K562 (cell line): Measurements from ENCODE around the gene EPHB4. TPM values are rescaled to one million over a fixed set of nuclear protein-coding genes. Genes with fewer than 3 reads are reported as not detected.
A peak's percentile ranks its signal among the peaks of the same experiment; 100 is the strongest.

Experiments used
- CBX1 ChIP-seq: sonication (generic); IDR thresholded peaks from 2 replicates; pipeline ENCODE4 v1.6.1; 2016; ENCODE audit warnings: antibody characterized with exemption, low read depth, mild to moderate bottlenecking
- FOXM1 ChIP-seq, 2 experiments: fragments of 450-650 bp in 1 of 2; sonication (generic) in 1 of 2; formaldehyde crosslinking in 1 of 2; IDR thresholded peaks; 2 replicates each; pipeline versions ENCODE4 v1.6.1 to v1.9.0; 2017 to 2022; ENCODE audit warnings: low read depth in 2 of 2, mild to moderate bottlenecking in 2 of 2, missing genetic modification reagents in 1 of 2, moderate library complexity in 1 of 2
- HMGXB4 ChIP-seq: sonication (generic); formaldehyde crosslinking; IDR thresholded peaks from 2 replicates; pipeline ENCODE4 v1.8.1; 2023; ENCODE audit warnings: mild to moderate bottlenecking, missing genetic modification reagents
- NCOR1 ChIP-seq: fragments of 450-650 bp; IDR thresholded peaks from 2 replicates; pipeline ENCODE4 v1.6.1; 2016; ENCODE audit warnings: mild to moderate bottlenecking, moderate library complexity
- PATZ1 ChIP-seq: fragments of 250-450 bp; sonication (Bioruptor Pico); IDR thresholded peaks from 2 replicates; pipeline ENCODE4 v1.5.0; 2020; ENCODE audit warnings: mild to moderate bottlenecking, borderline replicate concordance
- RAD21 ChIP-seq, 2 experiments: fragments of 250-450 bp in 1 of 2; fragments of 450-650 bp in 1 of 2; sonication (Bioruptor Pico) in 1 of 2; formaldehyde crosslinking in 1 of 2; IDR thresholded peaks in 1 of 2; conservative IDR thresholded peaks in 1 of 2; 2 replicates each; pipeline versions ENCODE4 v1.4.0 to v1.8.0; 2020 to 2022; ENCODE audit warnings: mild to moderate bottlenecking in 2 of 2, moderate library complexity in 1 of 2
- RB1 ChIP-seq: fragments of 450-650 bp; IDR thresholded peaks from 2 replicates; pipeline ENCODE4 v1.6.1; 2017; ENCODE audit warnings: low read depth, mild to moderate bottlenecking
- RNF219 ChIP-seq: fragments of 250-450 bp; sonication (Bioruptor Pico); IDR thresholded peaks from 2 replicates; pipeline ENCODE4 v1.5.0; 2022; ENCODE audit warnings: mild to moderate bottlenecking
- SREBF2 ChIP-seq: sonication (generic); formaldehyde crosslinking; IDR thresholded peaks from 2 replicates; pipeline ENCODE4 v1.4.0; 2020; ENCODE audit warnings: mild to moderate bottlenecking, missing genetic modification reagents
- TCF3 ChIP-seq: sonication (generic); formaldehyde crosslinking; IDR thresholded peaks from 2 replicates; pipeline ENCODE4 v1.4.0; 2020; ENCODE audit warnings: mild to moderate bottlenecking, missing genetic modification reagents
- THRAP3 ChIP-seq: fragments of 450-650 bp; IDR thresholded peaks from 2 replicates; pipeline ENCODE4 v1.6.1; 2016; ENCODE audit warnings: mild to moderate bottlenecking, inconsistent platforms, borderline replicate concordance
- ZKSCAN1 ChIP-seq: fragments of 150-350 bp; IDR thresholded peaks from 2 replicates; pipeline ENCODE4 v1.6.1; 2016; ENCODE audit warnings: low read depth, low read length
- ZNF717 ChIP-seq: fragments of 250-450 bp; sonication (Bioruptor Pico); IDR thresholded peaks from 2 replicates; pipeline ENCODE4 v1.5.0; 2021
- polyA plus RNA-seq, 8 experiments: library from polyadenylated mRNA; depleted of rRNA in 4 of 8; stranded (reverse) in 5 of 8; unstranded in 3 of 8; fragments of >200 nt; fragmentation: Nextera tagmentation in 2 of 8; fragmentation: Illumina TruSeq in 1 of 8; extraction: Ambion mirVana in 2 of 8; extraction: Trizol in 1 of 8; gene quantifications; 2 replicates each; pipeline versions ENCODE4 v1.2.1 to v1.2.3, GENCODE V29; 2011 to 2014; ENCODE audit warnings: inconsistent platforms in 1 of 8, missing spikeins in 1 of 8
- total RNA-seq, 7 experiments: library from RNA; depleted of rRNA in 6 of 7; stranded (reverse); fragments of >200 nt in 6 of 7; fragmentation: Illumina TruSeq in 2 of 7; extraction: Trizol in 2 of 7; gene quantifications; 2 replicates each; pipeline versions ENCODE4 v1.2.1 to v1.2.3, GENCODE V29; 2011 to 2021; ENCODE audit warnings: low replicate concordance in 1 of 7
- TF ChIP-seq, protein P1 (sequence below), 3 experiments: fragments of 200-800 bp in 1 of 3; sonication (Bioruptor generic) in 1 of 3; sonication (generic) in 1 of 3; formaldehyde crosslinking in 1 of 3; IDR thresholded peaks; 2 replicates each; pipeline versions ENCODE4 v1.6.1 to v1.8.0; 2016 to 2022; ENCODE audit warnings: mild to moderate bottlenecking in 2 of 3, missing compliant biosample characterization in 2 of 3, missing genetic modification characterization in 2 of 3, missing genetic modification reagents in 1 of 3
- TF ChIP-seq, protein P2 (sequence below): sonication (generic); formaldehyde crosslinking; IDR thresholded peaks from 2 replicates; pipeline ENCODE4 v1.8.0; 2022; ENCODE audit warnings: missing genetic modification reagents, mild to moderate bottlenecking, moderate library complexity, borderline replicate concordance
- TF ChIP-seq, protein P3 (sequence below): fragments of 250-450 bp; sonication (Bioruptor Pico); IDR thresholded peaks from 2 replicates; pipeline ENCODE4 v1.5.0; 2021

The EPHB4 gene
- total and polyA plus RNA-seq, 9 of the 15 experiments (the other 6 are each of a cell fraction or from before 2014, with no cell fraction given), result 1.2 to 82.1 (median 37.9) TPM

GRCh38 chr7:100837099-100837836 is 9.9 kb upstream of the EPHB4 start (continued):
- no peak for TF ChIP-seq PATZ1 (CRISPR knock-in tag)
- peak; percentile 52; the same call in 1 of the 2 replicates for TF ChIP-seq FOXM1 (IDR thresholded peaks at IDR 0.05; ENCODE audit: low read depth)
- 0 out of 2 replicates have a peak, but pooled peaks have one; percentile 45 for TF ChIP-seq FOXM1 (CRISPR knock-in tag; IDR thresholded peaks at IDR 0.05; ENCODE audit: low read depth)
- peak; percentile 49 for TF ChIP-seq NCOR1
- no peak for TF ChIP-seq RNF219 (CRISPR knock-in tag)
- peak; percentile 21; the same call in 1 of the 2 replicates for TF ChIP-seq TCF3 (CRISPR knock-in tag)
- TF ChIP-seq, protein P1, sequence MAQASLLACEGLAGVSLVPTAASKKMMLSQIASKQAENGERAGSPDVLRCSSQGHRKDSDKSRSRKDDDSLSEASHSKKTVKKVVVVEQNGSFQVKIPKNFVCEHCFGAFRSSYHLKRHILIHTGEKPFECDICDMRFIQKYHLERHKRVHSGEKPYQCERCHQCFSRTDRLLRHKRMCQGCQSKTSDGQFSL (CRISPR knock-in tag; IDR thresholded peaks at IDR 0.05), result 0 out of 2 replicates have a peak, but pooled peaks have one; percentile 47
- TF ChIP-seq, protein P1 (tag; IDR thresholded peaks at IDR 0.05), result no peak
- TF ChIP-seq THRAP3, result no peak
- TF ChIP-seq ZNF717 (CRISPR knock-in tag), result no peak
- TF ChIP-seq SREBF2 (CRISPR knock-in tag), result no peak
- TF ChIP-seq, protein P2, sequence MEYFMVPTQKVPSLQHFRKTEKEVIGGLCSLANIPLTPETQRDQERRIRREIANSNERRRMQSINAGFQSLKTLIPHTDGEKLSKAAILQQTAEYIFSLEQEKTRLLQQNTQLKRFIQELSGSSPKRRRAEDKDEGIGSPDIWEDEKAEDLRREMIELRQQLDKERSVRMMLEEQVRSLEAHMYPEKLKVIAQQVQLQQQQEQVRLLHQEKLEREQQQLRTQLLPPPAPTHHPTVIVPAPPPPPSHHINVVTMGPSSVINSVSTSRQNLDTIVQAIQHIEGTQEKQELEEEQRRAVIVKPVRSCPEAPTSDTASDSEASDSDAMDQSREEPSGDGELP (CRISPR knock-in tag), result peak; percentile 89
- peak; percentile 74; the same call in 1 of the 2 replicates for TF ChIP-seq CBX1
- TF ChIP-seq RB1, result peak; percentile 47
- no peak for TF ChIP-seq HMGXB4
- peak; percentile 43 for TF ChIP-seq ZKSCAN1
- TF ChIP-seq, protein P3, sequence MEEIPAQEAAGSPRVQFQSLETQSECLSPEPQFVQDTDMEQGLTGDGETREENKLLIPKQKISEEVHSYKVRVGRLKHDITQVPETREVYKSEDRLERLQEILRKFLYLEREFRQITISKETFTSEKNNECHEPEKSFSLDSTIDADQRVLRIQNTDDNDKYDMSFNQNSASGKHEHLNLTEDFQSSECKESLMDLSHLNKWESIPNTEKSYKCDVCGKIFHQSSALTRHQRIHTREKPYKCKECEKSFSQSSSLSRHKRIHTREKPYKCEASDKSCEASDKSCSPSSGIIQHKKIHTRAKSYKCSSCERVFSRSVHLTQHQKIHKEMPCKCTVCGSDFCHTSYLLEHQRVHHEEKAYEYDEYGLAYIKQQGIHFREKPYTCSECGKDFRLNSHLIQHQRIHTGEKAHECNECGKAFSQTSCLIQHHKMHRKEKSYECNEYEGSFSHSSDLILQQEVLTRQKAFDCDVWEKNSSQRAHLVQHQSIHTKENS (CRISPR knock-in tag), result no peak
- no peak for TF ChIP-seq RAD21 (CRISPR knock-in tag; conservative IDR thresholded peaks at IDR 0.05 in 1 of 2, IDR thresholded peaks at IDR 0.05 in 1 of 2)
